ENCODE measurements around the gene NUDT22.

The NUDT22 gene

GRCh38 chr11:64259533-64260067 lies 33.5 kb downstream of the NUDT22 start:
- DNase-seq = no peak

- no peak for DNase-seq
Observed at GRCh38 chr11:64260147-64260708, 34.2 kb downstream of the NUDT22 start.

GRCh38 chr11:64261556-64262080 lies 35.5 kb downstream of the NUDT22 start:
- no peak for DNase-seq

GRCh38 chr11:64262271-64263002 lies 36.4 kb downstream of the NUDT22 start:
- DNase-seq = no peak

- DNase-seq = no peak
Observed at GRCh38 chr11:64263021-64263946, 37.2 kb downstream of the NUDT22 start.

GRCh38 chr11:64263947-64264317 lies 37.9 kb downstream of the NUDT22 start:
- DNase-seq = no peak

GRCh38 chr11:64264371-64264852 lies 38.3 kb downstream of the NUDT22 start:
- no peak for DNase-seq

- DNase-seq = no peak
Observed at GRCh38 chr11:64265176-64266160, 39.4 kb downstream of the NUDT22 start.

- DNase-seq = no peak
Observed at GRCh38 chr11:64266339-64266738, 40.3 kb downstream of the NUDT22 start.

- DNase-seq = no peak
Observed at GRCh38 chr11:64267207-64267945, 41.3 kb downstream of the NUDT22 start.

GRCh38 chr11:64268025-64268892 lies 42.2 kb downstream of the NUDT22 start:
- DNase-seq = no peak

GRCh38 chr11:64268893-64269539 lies 42.9 kb downstream of the NUDT22 start:
- no peak for DNase-seq

GRCh38 chr11:64269540-64270220 lies 43.6 kb downstream of the NUDT22 start:
- peak; percentile 99 for DNase-seq

GRCh38 chr11:64275031-64275800 lies 49.1 kb downstream of the NUDT22 start:
- DNase-seq = no peak

- no peak for DNase-seq
Observed at GRCh38 chr11:64275841-64276240, 49.8 kb downstream of the NUDT22 start.

GRCh38 chr11:64276653-64277431 lies 50.8 kb downstream of the NUDT22 start:
- no peak for DNase-seq

- no peak for DNase-seq
Observed at GRCh38 chr11:64278576-64279190, 52.6 kb downstream of the NUDT22 start.

Data from NCI-H1417 treated with DMSO at 0.1 percent for 48 hours (cell line).